Hepatocyte (in vitro differentiated cells): Measurements from ENCODE around the gene SAMD14.

Experiments used
- CTCF ChIP-seq: fragments of 200-600 bp; sonication (generic); IDR thresholded peaks from 2 replicates; pipeline ENCODE4 v1.5.1; 2016; ENCODE audit warnings: antibody characterized with exemption, mild to moderate bottlenecking; ENCODE audit not compliant: poor library complexity
- EZH2phosphoT487 ChIP-seq: fragments of 200-600 bp; sonication (generic); IDR thresholded peaks from one replicate; pipeline ENCODE4 v1.6.1; 2018; ENCODE audit warnings: antibody characterized with exemption, mild to moderate bottlenecking, low read depth, moderate library complexity; ENCODE audit not compliant: unreplicated experiment, severe bottlenecking

GRCh38 chr17:50065056-50065455 is 64.9 kb downstream of the SAMD14 start:
- TF ChIP-seq CTCF (no peak), EZH2phosphoT487 (no peak)
